GM13976 (cell line): Measurements from ENCODE around the gene WDR13.

Experiments
- DNase-seq: peaks from one replicate; pipeline ENCODE4 v3.0.0; 2012; ENCODE audit warnings: low spot score
- CTCF ChIP-seq: IDR thresholded peaks from 2 replicates; pipeline ENCODE4 v1.5.1; 2012; ENCODE audit warnings: borderline replicate concordance, mild to moderate bottlenecking; ENCODE audit not compliant: insufficient read depth; ENCODE audit errors: extremely low read depth, missing control alignments, control extremely low read depth
- in situ Hi-C: fragments of 300-500 bp; cut with MboI; formaldehyde crosslinking; loops from one replicate; pipeline ENCODE4 v1.12.0; 2022; ENCODE audit warnings: low sequenced_read_pairs, mixed read lengths, inconsistent platforms; ENCODE audit not compliant: unreplicated experiment

WDR13 gene

GRCh38 chrX:48626401-48627298, 29.4 kb downstream of the WDR13 start:
- TF ChIP-seq CTCF, result no peak
- in situ Hi-C loops, result no loop called here
- no peak for DNase-seq

- peak; percentile 25 for TF ChIP-seq CTCF
- DNase-seq, result peak; percentile 83
- in situ Hi-C loops, result no loop called here
Observed at GRCh38 chrX:48631376-48632090, 34.2 kb downstream of the WDR13 start.

GRCh38 chrX:48632207-48632606, 34.9 kb downstream of the WDR13 start:
- no peak for TF ChIP-seq CTCF
- in situ Hi-C loops, result no loop called here
- no peak for DNase-seq

- no peak for TF ChIP-seq CTCF
- in situ Hi-C loops, result no loop called here
- DNase-seq, result no peak
Observed at GRCh38 chrX:48636301-48636700, 39.0 kb downstream of the WDR13 start.

GRCh38 chrX:48636776-48637175, 39.5 kb downstream of the WDR13 start:
- TF ChIP-seq CTCF, result no peak
- in situ Hi-C loops, result no loop called here
- no peak for DNase-seq

- in situ Hi-C loops, result no loop called here
- DNase-seq, result no peak
Observed at GRCh38 chrX:48645669-48646068, 48.4 kb downstream of the WDR13 start.

More at GRCh38 chrX:48645669-48646068, 48.4 kb downstream of the WDR13 start:
- no peak for TF ChIP-seq CTCF
